ENCODE results near the gene ITPR1.
"Not testable (repeated sequence)": the region's sequence is repeated elsewhere in the genome, so short reads cannot be mapped to it uniquely, and the experiment has no call there.

The ITPR1 gene

GRCh38 chr3:4596612-4597011 lies 103.5 kb downstream of the ITPR1 start:
- no peak for DNase-seq (ENCODE audit: low spot score)

- no peak for DNase-seq (ENCODE audit: low spot score)
Observed at GRCh38 chr3:4597208-4597985, 104.2 kb downstream of the ITPR1 start.

- DNase-seq (ENCODE audit: low spot score), result not testable (repeated sequence)
Observed at GRCh38 chr3:4598232-4598631, 105.1 kb downstream of the ITPR1 start.

GRCh38 chr3:4599612-4600011 lies 106.5 kb downstream of the ITPR1 start:
- no peak for DNase-seq (ENCODE audit: low spot score)

- no peak for DNase-seq (ENCODE audit: low spot score)
Observed at GRCh38 chr3:4600493-4600892, 107.3 kb downstream of the ITPR1 start.

- no peak for DNase-seq (ENCODE audit: low spot score)
Observed at GRCh38 chr3:4601892-4602291, 108.7 kb downstream of the ITPR1 start.

- no peak for DNase-seq (ENCODE audit: low spot score)
Observed at GRCh38 chr3:4604693-4605092, 111.5 kb downstream of the ITPR1 start.

GRCh38 chr3:4606911-4607310 lies 113.8 kb downstream of the ITPR1 start:
- no peak for DNase-seq (ENCODE audit: low spot score)

- no peak for DNase-seq (ENCODE audit: low spot score)
Observed at GRCh38 chr3:4613366-4613765, 120.2 kb downstream of the ITPR1 start.

GRCh38 chr3:4614070-4614469 lies 120.9 kb downstream of the ITPR1 start:
- DNase-seq (ENCODE audit: low spot score), result no peak

GRCh38 chr3:4614927-4615326 lies 121.8 kb downstream of the ITPR1 start:
- DNase-seq (ENCODE audit: low spot score), result no peak

- no peak for DNase-seq (ENCODE audit: low spot score)
Observed at GRCh38 chr3:4615750-4616149, 122.6 kb downstream of the ITPR1 start.

- no peak for DNase-seq (ENCODE audit: low spot score)
Observed at GRCh38 chr3:4623421-4623999, 130.4 kb downstream of the ITPR1 start.

- no peak for DNase-seq (ENCODE audit: low spot score)
Observed at GRCh38 chr3:4627651-4628375, 134.7 kb downstream of the ITPR1 start.

- DNase-seq (ENCODE audit: low spot score), result no peak
Observed at GRCh38 chr3:4629095-4630007, 136.2 kb downstream of the ITPR1 start.

- DNase-seq (ENCODE audit: low spot score), result no peak
Observed at GRCh38 chr3:4633078-4634004, 140.2 kb downstream of the ITPR1 start.

GRCh38 chr3:4634894-4635293 lies 141.7 kb downstream of the ITPR1 start:
- DNase-seq (ENCODE audit: low spot score), result no peak

GRCh38 chr3:4637265-4637664 lies 144.1 kb downstream of the ITPR1 start:
- DNase-seq (ENCODE audit: low spot score), result no peak

- no peak for DNase-seq (ENCODE audit: low spot score)
Observed at GRCh38 chr3:4641863-4642563, 148.9 kb downstream of the ITPR1 start.

- DNase-seq (ENCODE audit: low spot score), result no peak
Observed at GRCh38 chr3:4642611-4643010, 149.5 kb downstream of the ITPR1 start.

Data from ecto neural progenitor cell (in vitro differentiated cells).